ENCODE measurements around the gene SLC17A7. TPM values are rescaled to one million over a fixed set of nuclear protein-coding genes. Genes with fewer than 3 reads are reported as not detected.

SLC17A7 gene
- total and polyA plus RNA-seq, 2 of the 8 experiments (the other 6 are each of a cell fraction or from before 2014, with no cell fraction given): 2.7 to 3.0 TPM

GRCh38 chr19:49490287-49491029, 49.1 kb upstream of the SLC17A7 start (continued):
- TF ChIP-seq HDAC2 (IDR thresholded peaks at IDR 0.05; ENCODE audit: borderline replicate concordance in 1 of 2, low read depth in 2 of 2, low read length in 2 of 2): no peak
- TF ChIP-seq JUND (IDR thresholded peaks at IDR 0.05; ENCODE audit: low read length): no peak
